Gastrocnemius medialis (tissue), 4 donors: ENCODE results near the gene ITPR2.

Experiments used
- POLR2A ChIP-seq, 2 donors: fragments of 450-650 bp; IDR thresholded peaks; one replicate each; pipeline ENCODE4 v1.6.1; 2017; ENCODE audit warnings: antibody characterized with exemption in 2 of 2, mild to moderate bottlenecking in 2 of 2, moderate library complexity in 2 of 2
- TF ChIP-seq, protein P1 (sequence below), 5 experiments: fragments of 450-650 bp in 3 of 5; fragments of 200-600 bp in 2 of 5; sonication (generic) in 2 of 5; IDR thresholded peaks in 4 of 5; conservative IDR thresholded peaks in 1 of 5; 1 replicate in 4 of 5; 2 replicates in 1 of 5; pipeline ENCODE4 v1.5.1; 2016 to 2019; ENCODE audit warnings: antibody characterized with exemption in 5 of 5, mild to moderate bottlenecking in 3 of 5, moderate library complexity in 3 of 5

DNA sequence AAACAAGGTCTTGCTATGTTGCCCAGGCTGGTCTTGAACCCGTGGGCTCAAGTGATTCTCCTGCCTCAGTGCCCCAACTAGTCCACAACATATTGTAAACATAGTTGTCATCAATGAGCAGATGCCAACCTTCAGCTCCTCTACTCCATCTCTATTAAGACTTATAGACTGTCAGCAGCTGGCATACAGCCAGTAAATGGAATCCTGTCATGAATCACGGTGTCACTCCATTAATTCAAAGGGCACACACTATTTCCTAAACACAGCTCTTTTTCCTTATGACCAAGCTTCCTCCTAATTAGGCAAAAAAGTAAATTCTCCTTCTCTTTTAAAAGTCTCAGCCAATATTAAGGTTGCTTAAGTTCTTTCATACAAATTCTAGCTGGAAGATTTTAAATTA, 111.2 kb downstream of the ITPR2 start:
- TF ChIP-seq, protein P1, sequence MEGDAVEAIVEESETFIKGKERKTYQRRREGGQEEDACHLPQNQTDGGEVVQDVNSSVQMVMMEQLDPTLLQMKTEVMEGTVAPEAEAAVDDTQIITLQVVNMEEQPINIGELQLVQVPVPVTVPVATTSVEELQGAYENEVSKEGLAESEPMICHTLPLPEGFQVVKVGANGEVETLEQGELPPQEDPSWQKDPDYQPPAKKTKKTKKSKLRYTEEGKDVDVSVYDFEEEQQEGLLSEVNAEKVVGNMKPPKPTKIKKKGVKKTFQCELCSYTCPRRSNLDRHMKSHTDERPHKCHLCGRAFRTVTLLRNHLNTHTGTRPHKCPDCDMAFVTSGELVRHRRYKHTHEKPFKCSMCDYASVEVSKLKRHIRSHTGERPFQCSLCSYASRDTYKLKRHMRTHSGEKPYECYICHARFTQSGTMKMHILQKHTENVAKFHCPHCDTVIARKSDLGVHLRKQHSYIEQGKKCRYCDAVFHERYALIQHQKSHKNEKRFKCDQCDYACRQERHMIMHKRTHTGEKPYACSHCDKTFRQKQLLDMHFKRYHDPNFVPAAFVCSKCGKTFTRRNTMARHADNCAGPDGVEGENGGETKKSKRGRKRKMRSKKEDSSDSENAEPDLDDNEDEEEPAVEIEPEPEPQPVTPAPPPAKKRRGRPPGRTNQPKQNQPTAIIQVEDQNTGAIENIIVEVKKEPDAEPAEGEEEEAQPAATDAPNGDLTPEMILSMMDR (IDR thresholded peaks at IDR 0.05 in 4 of 5, conservative IDR thresholded peaks at IDR 0.05 in 1 of 5), result no peak
- TF ChIP-seq POLR2A (IDR thresholded peaks at IDR 0.05), result no peak
